ENCODE measurements around the gene SMIM33. TPM values are rescaled to one million over a fixed set of nuclear protein-coding genes. Genes with fewer than 3 reads are reported as not detected.

The SMIM33 gene
- total and polyA plus RNA-seq, 2 of the 13 experiments (the other 11 are each of a cell fraction or from before 2014, with no cell fraction given) = not detected

GRCh38 chr5:139461176-139461575 is 9.6 kb upstream of the SMIM33 start (continued):
- TF ChIP-seq ZNF691 (CRISPR knock-in tag; IDR thresholded peaks at IDR 0.05; ENCODE audit: borderline replicate concordance, low read depth) (no peak), ZNF598 (CRISPR knock-in tag; IDR thresholded peaks at IDR 0.05; ENCODE audit: borderline replicate concordance) (no peak), SNRNP70 (IDR thresholded peaks at IDR 0.05; ENCODE audit: low read depth, low read length) (no peak), GTF2F1 (IDR thresholded peaks at IDR 0.05; ENCODE audit: low read length) (no peak), ZHX2 (IDR thresholded peaks at IDR 0.05; ENCODE audit: low read depth) (no peak), ZHX2 (CRISPR knock-in tag; IDR thresholded peaks at IDR 0.05; ENCODE audit: borderline replicate concordance) (no peak), ZUFSP (CRISPR knock-in tag; IDR thresholded peaks at IDR 0.05; ENCODE audit: borderline replicate concordance) (no peak), SP140L (CRISPR knock-in tag; IDR thresholded peaks at IDR 0.05; ENCODE audit: borderline replicate concordance) (no peak), CCAR2 (optimal IDR thresholded peaks at IDR 0.05; ENCODE audit: low read depth, low read length) (no peak), SP4 (CRISPR knock-in tag; IDR thresholded peaks at IDR 0.05) (no peak), SYNCRIP (IDR thresholded peaks at IDR 0.05; ENCODE audit: insufficient read depth, low read depth, low read length) (no peak), NFKBIZ (CRISPR knock-in tag; IDR thresholded peaks at IDR 0.05) (no peak)

Measured in HepG2 (cell line).